Subcutaneous adipose tissue (tissue), 4 donors: ENCODE measurements around the gene ATP2B2. TPM values are rescaled to one million over a fixed set of nuclear protein-coding genes. Genes with fewer than 3 reads are reported as not detected.

ENCODE experiments used
- CTCF ChIP-seq: fragments of 450-650 bp; IDR thresholded peaks from one replicate; pipeline ENCODE4 v1.5.1; 2016; ENCODE audit warnings: low read depth, mild to moderate bottlenecking, control low read depth, antibody characterized with exemption, moderate library complexity
- total RNA-seq, 4 donors: library from RNA; depleted of rRNA; stranded (reverse); fragments of >200 nt; gene quantifications; one replicate each; pipeline ENCODE4 v1.1.0, GENCODE V29; 2016

Gene ATP2B2
- total RNA-seq, 4 donors from 2014 or later, result 0.34 to 0.44 TPM; not detected in 2

- TF ChIP-seq CTCF, result no peak
Observed at GRCh38 chr3:10349801-10350200, 155.6 kb downstream of the ATP2B2 start.

- no peak for TF ChIP-seq CTCF
Observed at GRCh38 chr3:10348404-10348721, 157.0 kb downstream of the ATP2B2 start.

- no peak for TF ChIP-seq CTCF
Observed at GRCh38 chr3:10347648-10348403, 157.6 kb downstream of the ATP2B2 start.

GRCh38 chr3:10345911-10346310, 159.5 kb downstream of the ATP2B2 start:
- no peak for TF ChIP-seq CTCF

- no peak for TF ChIP-seq CTCF
Observed at GRCh38 chr3:10344944-10345575, 160.3 kb downstream of the ATP2B2 start.

GRCh38 chr3:10344147-10344943, 161.0 kb downstream of the ATP2B2 start:
- TF ChIP-seq CTCF, result no peak

GRCh38 chr3:10343526-10343925, 161.9 kb downstream of the ATP2B2 start:
- TF ChIP-seq CTCF, result no peak
